ENCODE measurements around the gene TBPL1. TPM values are rescaled to one million over a fixed set of nuclear protein-coding genes. Genes with fewer than 3 reads are reported as not detected.

Gene TBPL1
- total and polyA plus RNA-seq, 9 of the 15 experiments (the other 6 are each of a cell fraction or from before 2014, with no cell fraction given), result 78.1 to 152 (median 107) TPM

GRCh38 chr6:133921249-133921859, 31.7 kb upstream of the TBPL1 start (continued):
- TF ChIP-seq CREB5 (CRISPR knock-in tag; IDR thresholded peaks at IDR 0.05), result no peak
- TF ChIP-seq RBM34 (IDR thresholded peaks at IDR 0.05; ENCODE audit: borderline replicate concordance, insufficient read depth, low read length), result no peak
- no peak for TF ChIP-seq ZNF212 (CRISPR knock-in tag; IDR thresholded peaks at IDR 0.05)
- TF ChIP-seq NKRF (IDR thresholded peaks at IDR 0.05; ENCODE audit: borderline replicate concordance), result no peak
- TF ChIP-seq CHD2 (IDR thresholded peaks at IDR 0.05; ENCODE audit: low read depth, low read length), result no peak
- TF ChIP-seq ATF7 (IDR thresholded peaks at IDR 0.05), result no peak
- no peak for TF ChIP-seq TEAD1 (CRISPR knock-in tag; IDR thresholded peaks at IDR 0.05)
- TF ChIP-seq THRB (CRISPR knock-in tag; conservative IDR thresholded peaks at IDR 0.05), result no peak
- TF ChIP-seq ERF (CRISPR knock-in tag; IDR thresholded peaks at IDR 0.05), result no peak
- TF ChIP-seq CREB3 (tag; conservative IDR thresholded peaks at IDR 0.05; ENCODE audit: low read depth), result no peak
- TF ChIP-seq PTTG1 (tag; IDR thresholded peaks at IDR 0.05; ENCODE audit: low read depth), result no peak
- TF ChIP-seq JUND (IDR thresholded peaks at IDR 0.05; ENCODE audit: borderline replicate concordance, low read depth, low read length), result 0 out of 2 replicates have a peak, but pooled peaks have one; percentile 3
- no peak for TF ChIP-seq JUND (tag; IDR thresholded peaks at IDR 0.05; ENCODE audit: borderline replicate concordance, low read depth, low read length)
- peak; percentile 58 for TF ChIP-seq SMC3 (conservative IDR thresholded peaks at IDR 0.05; ENCODE audit: insufficient read depth, low read depth, low read length)
- no peak for TF ChIP-seq HMG20B (CRISPR knock-in tag; IDR thresholded peaks at IDR 0.05)
- no peak for TF ChIP-seq SNRNP70 (optimal IDR thresholded peaks at IDR 0.05; ENCODE audit: low read depth, low read length)
- no peak for TF ChIP-seq CBFA2T3 (IDR thresholded peaks at IDR 0.05)
- no peak for TF ChIP-seq ZBTB2 (IDR thresholded peaks at IDR 0.05)
- TF ChIP-seq ZNF431 (CRISPR knock-in tag; IDR thresholded peaks at IDR 0.05), result no peak

All from K562 (cell line).